ENCODE results near the gene ATP13A1.

Gene ATP13A1

DNA sequence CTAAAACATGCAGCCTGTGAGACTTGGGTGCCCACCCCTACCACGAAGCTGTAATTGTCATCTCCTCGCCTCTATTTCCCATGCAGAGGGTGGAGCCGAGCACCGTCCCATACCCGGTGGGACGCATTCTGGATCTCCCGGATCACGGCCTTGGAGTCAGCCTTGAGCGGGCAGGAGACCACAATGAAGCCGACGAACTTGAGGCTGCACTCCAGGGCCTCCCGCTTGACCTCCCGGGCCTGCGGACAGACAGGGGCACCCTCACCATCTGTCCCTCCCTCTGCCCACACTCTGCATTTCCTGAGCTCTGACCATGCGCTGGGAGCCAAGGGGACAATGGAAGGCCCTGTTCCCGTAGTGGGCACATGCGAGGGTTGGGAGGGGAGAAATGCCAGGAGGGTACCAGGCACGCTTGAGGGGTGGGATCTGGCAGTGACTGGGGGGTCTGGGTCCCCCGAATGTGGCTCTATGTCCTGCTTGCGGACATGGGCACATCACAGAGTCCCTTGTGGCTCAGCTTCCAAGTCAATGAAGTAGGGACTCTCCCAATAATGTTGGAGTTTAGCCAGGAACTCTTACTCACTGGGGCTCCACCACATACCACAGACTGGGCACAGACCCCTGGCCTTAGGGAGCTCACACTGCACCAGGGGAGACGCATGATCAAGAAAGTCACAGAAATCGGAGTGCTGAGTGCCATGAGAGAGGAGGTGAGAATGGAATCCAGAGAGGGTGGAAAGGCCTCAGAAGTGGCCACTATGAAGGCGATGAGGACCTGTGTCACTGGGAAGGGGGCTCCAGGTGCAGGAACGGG is 10.8 kb downstream of the ATP13A1 start:
- WGBS (ENCODE audit: insufficient coverage), result 98% methylated on average over 21 of the region's 24 CpGs
- no peak for DNase-seq
- no peak overlapping the region for H3K4me3 ChIP-seq (ENCODE audit: control insufficient read depth in 1 of 7, extremely low read depth in 1 of 7, insufficient read depth in 4 of 7, low read depth in 2 of 7, low read length in 6 of 7)
- H3K36me3 ChIP-seq (ENCODE audit: control insufficient read depth in 4 of 4, insufficient read depth in 4 of 4, low read length in 3 of 4), result peaks cover 18 to 97% (median 74%) of the 10 kb centered on the region in 4 experiments
- POLR2A ChIA-PET, result interaction anchor here (1.1 kb wide), 1 partner anchor 8 kb away, joined by 3 read pairs; no protein-coding TSS in a partner anchor
- no peak overlapping the region for H3K27ac ChIP-seq (ENCODE audit: insufficient read depth in 1 of 2, low read depth in 1 of 2, low read length in 2 of 2, poor library complexity in 1 of 2, severe bottlenecking in 2 of 2)
- H3K4me1 ChIP-seq (ENCODE audit: control extremely low read depth in 1 of 4, control insufficient read depth in 4 of 4, insufficient read depth in 4 of 4, low read length in 3 of 4), result no peaks in the 10 kb centered on the region
- no peaks in the 10 kb centered on the region for H3K9me3 ChIP-seq (ENCODE audit: control extremely low read depth in 1 of 5, control insufficient read depth in 4 of 5, insufficient read depth in 2 of 5, low read depth in 1 of 5, low read length in 4 of 5)
- no peaks in the 10 kb centered on the region for H3K27me3 ChIP-seq (replicated peaks in 2 of 5; ENCODE audit: control insufficient read depth in 4 of 5, insufficient read depth in 5 of 5, low read length in 4 of 5)
- CTCF ChIA-PET, result interaction anchor here (0.6 to 5.1 kb wide), 5 partner anchors 9 to 120 kb away, joined by 3 to 20 read pairs (median 5); partner anchors contain the start of gene GMIP

DNA sequence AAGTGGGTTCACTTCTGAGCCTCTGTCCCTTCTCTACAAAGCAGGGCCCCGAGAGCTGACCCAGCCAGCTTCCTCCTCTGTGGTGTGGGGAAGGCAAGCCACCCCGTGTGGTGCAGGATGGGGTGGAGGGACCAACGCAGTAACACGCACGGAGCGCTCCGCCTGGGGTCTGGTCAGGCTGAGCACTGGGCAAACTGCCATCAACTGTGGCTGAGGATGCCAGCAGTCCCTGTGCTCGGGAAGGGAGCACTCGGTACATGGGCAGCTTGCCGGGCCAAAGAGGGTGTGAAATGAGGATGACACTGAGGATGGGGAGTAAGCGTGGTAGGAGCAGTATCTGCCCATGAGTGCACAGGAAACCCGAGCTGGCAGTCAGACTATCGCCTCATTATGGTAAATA is 12.4 kb downstream of the ATP13A1 start:
- Histone ChIP-seq H3K36me3 (ENCODE audit: control insufficient read depth in 4 of 4, insufficient read depth in 4 of 4, low read length in 3 of 4) (peaks cover 11 to 96% (median 74%) of the 10 kb centered on the region in 4 experiments), H3K27ac (ENCODE audit: insufficient read depth in 1 of 2, low read depth in 1 of 2, low read length in 2 of 2, poor library complexity in 1 of 2, severe bottlenecking in 2 of 2) (no peak overlapping the region), H3K9me3 (ENCODE audit: control extremely low read depth in 1 of 5, control insufficient read depth in 4 of 5, insufficient read depth in 2 of 5, low read depth in 1 of 5, low read length in 4 of 5) (no peaks in the 10 kb centered on the region), H3K4me1 (ENCODE audit: control extremely low read depth in 1 of 4, control insufficient read depth in 4 of 4, insufficient read depth in 4 of 4, low read length in 3 of 4) (no peaks in the 10 kb centered on the region), H3K27me3 (replicated peaks in 2 of 5; ENCODE audit: control insufficient read depth in 4 of 5, insufficient read depth in 5 of 5, low read length in 4 of 5) (no peaks in the 10 kb centered on the region), H3K4me3 (ENCODE audit: control insufficient read depth in 1 of 7, extremely low read depth in 1 of 7, insufficient read depth in 4 of 7, low read depth in 2 of 7, low read length in 6 of 7) (no peak overlapping the region)
- DNase-seq, result no peak
- CTCF ChIA-PET, result interaction anchor here (1.3 to 5.1 kb wide), 3 partner anchors 11 to 121 kb away, joined by 3 to 20 read pairs (median 3); no protein-coding TSS in a partner anchor
- WGBS (ENCODE audit: insufficient coverage), result 84% methylated on average over 10 of the region's 13 CpGs
- POLR2A ChIA-PET, result no interaction called here

DNA sequence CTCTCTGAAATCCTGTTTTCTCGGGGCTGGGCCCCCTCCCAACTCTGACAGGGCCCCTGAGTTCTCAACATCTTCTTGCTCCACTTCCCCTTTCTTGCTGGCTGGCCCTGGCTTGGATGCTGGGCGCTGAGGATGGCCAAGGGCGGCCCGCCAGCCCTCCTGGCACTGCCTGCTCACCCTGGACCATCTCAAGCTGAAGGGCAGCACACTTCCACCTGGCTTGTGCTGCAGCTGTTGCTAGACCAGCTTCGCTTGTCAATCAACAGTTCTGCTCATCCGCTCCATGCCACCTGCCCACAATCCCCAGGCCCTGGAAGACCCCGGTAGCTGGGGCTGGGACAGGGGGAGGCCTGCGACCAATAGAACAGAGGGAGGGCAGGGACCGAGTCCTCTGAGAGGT is 13.1 kb downstream of the ATP13A1 start:
- CTCF ChIA-PET, result interaction anchor here (1.3 to 5.1 kb wide), 4 partner anchors 12 to 121 kb away, joined by 3 to 20 read pairs (median 4); no protein-coding TSS in a partner anchor
- Histone ChIP-seq H3K27ac (ENCODE audit: insufficient read depth in 1 of 2, low read depth in 1 of 2, low read length in 2 of 2, poor library complexity in 1 of 2, severe bottlenecking in 2 of 2) (no peak overlapping the region), H3K36me3 (ENCODE audit: control insufficient read depth in 4 of 4, insufficient read depth in 4 of 4, low read length in 3 of 4) (peaks cover 7 to 96% (median 74%) of the 10 kb centered on the region in 4 experiments)

DNA sequence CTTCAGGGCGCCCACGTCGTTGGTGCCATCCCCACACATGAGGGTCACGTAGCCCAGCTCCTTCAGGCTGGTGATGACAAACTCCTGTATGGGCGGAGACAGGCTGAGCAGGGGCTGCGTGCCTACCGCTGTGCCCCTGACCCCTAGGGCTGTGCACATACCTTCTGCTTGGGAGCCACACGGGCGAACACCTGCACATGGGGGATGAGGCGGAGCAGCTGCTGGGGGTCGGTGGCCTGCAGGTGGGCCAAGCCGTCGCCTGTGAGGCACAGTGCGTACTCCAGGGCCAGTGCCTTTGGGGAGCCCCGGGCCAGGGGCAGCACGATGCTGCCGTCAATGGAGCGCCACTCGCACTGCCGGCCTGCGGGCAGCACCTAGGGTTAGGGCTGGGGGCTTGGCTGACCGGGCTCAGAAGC is 13.9 kb downstream of the ATP13A1 start:
- Histone ChIP-seq H3K27me3 (replicated peaks in 2 of 5; ENCODE audit: control insufficient read depth in 4 of 5, insufficient read depth in 5 of 5, low read length in 4 of 5) (no peaks in the 10 kb centered on the region), H3K36me3 (ENCODE audit: control insufficient read depth in 4 of 4, insufficient read depth in 4 of 4, low read length in 3 of 4) (peaks cover 7 to 95% (median 72%) of the 10 kb centered on the region in 4 experiments), H3K27ac (ENCODE audit: insufficient read depth in 1 of 2, low read depth in 1 of 2, low read length in 2 of 2, poor library complexity in 1 of 2, severe bottlenecking in 2 of 2) (no peak overlapping the region), H3K9me3 (ENCODE audit: control extremely low read depth in 1 of 5, control insufficient read depth in 4 of 5, insufficient read depth in 2 of 5, low read depth in 1 of 5, low read length in 4 of 5) (no peaks in the 10 kb centered on the region), H3K4me3 (ENCODE audit: control insufficient read depth in 1 of 7, extremely low read depth in 1 of 7, insufficient read depth in 4 of 7, low read depth in 2 of 7, low read length in 6 of 7) (no peak overlapping the region), H3K4me1 (ENCODE audit: control extremely low read depth in 1 of 4, control insufficient read depth in 4 of 4, insufficient read depth in 4 of 4, low read length in 3 of 4) (no peaks in the 10 kb centered on the region)
- DNase-seq, result no peak
- CTCF ChIA-PET, result interaction anchor here (1.4 to 5.1 kb wide), 3 partner anchors 12 to 120 kb away, joined by 3 to 20 read pairs (median 6); no protein-coding TSS in a partner anchor
- POLR2A ChIA-PET, result no interaction called here
- WGBS (ENCODE audit: insufficient coverage), result 98% methylated on average over 22 of the region's 22 CpGs

More for the DNA sequence above, 13.1 kb downstream of the ATP13A1 start:
- POLR2A ChIA-PET, result no interaction called here
- Histone ChIP-seq H3K4me3 (ENCODE audit: control insufficient read depth in 1 of 7, extremely low read depth in 1 of 7, insufficient read depth in 4 of 7, low read depth in 2 of 7, low read length in 6 of 7) (no peak overlapping the region), H3K27me3 (replicated peaks in 2 of 5; ENCODE audit: control insufficient read depth in 4 of 5, insufficient read depth in 5 of 5, low read length in 4 of 5) (no peaks in the 10 kb centered on the region), H3K9me3 (ENCODE audit: control extremely low read depth in 1 of 5, control insufficient read depth in 4 of 5, insufficient read depth in 2 of 5, low read depth in 1 of 5, low read length in 4 of 5) (no peaks in the 10 kb centered on the region), H3K4me1 (ENCODE audit: control extremely low read depth in 1 of 4, control insufficient read depth in 4 of 4, insufficient read depth in 4 of 4, low read length in 3 of 4) (no peaks in the 10 kb centered on the region)
- no peak for DNase-seq
- WGBS (ENCODE audit: insufficient coverage), result 92% methylated on average over 8 of the region's 9 CpGs

DNA sequence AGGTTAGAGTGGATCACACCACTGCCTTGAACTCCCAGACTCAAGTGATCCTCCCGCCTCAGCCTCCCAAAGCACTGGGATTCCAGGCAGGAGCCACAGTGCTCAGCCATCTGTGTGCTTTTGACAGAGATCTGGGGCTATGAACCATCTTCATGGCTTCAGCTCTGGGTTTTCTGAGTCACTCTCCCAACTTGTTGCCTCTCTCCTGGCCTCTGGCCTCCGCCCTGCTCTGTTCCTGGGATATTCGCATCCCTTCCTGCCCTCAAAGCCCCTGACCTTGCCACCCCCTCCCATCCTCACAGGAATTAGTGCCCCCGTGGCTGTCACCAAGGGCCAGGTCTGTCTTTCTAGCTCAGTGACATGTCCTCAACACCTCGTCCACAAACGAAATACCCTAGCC is 14.3 kb downstream of the ATP13A1 start:
- POLR2A ChIA-PET, result no interaction called here
- CTCF ChIA-PET, result interaction anchor here (1.6 to 5.1 kb wide), 2 partner anchors 13 to 118 kb away, joined by 6 to 20 read pairs; no protein-coding TSS in a partner anchor
- Histone ChIP-seq H3K27ac (ENCODE audit: insufficient read depth in 1 of 2, low read depth in 1 of 2, low read length in 2 of 2, poor library complexity in 1 of 2, severe bottlenecking in 2 of 2) (no peak overlapping the region), H3K9me3 (ENCODE audit: control extremely low read depth in 1 of 5, control insufficient read depth in 4 of 5, insufficient read depth in 2 of 5, low read depth in 1 of 5, low read length in 4 of 5) (no peaks in the 10 kb centered on the region), H3K4me3 (ENCODE audit: control insufficient read depth in 1 of 7, extremely low read depth in 1 of 7, insufficient read depth in 4 of 7, low read depth in 2 of 7, low read length in 6 of 7) (no peak overlapping the region), H3K4me1 (ENCODE audit: control extremely low read depth in 1 of 4, control insufficient read depth in 4 of 4, insufficient read depth in 4 of 4, low read length in 3 of 4) (no peaks in the 10 kb centered on the region), H3K36me3 (ENCODE audit: control insufficient read depth in 4 of 4, insufficient read depth in 4 of 4, low read length in 3 of 4) (peaks cover 7 to 91% (median 71%) of the 10 kb centered on the region in 4 experiments), H3K27me3 (replicated peaks in 2 of 5; ENCODE audit: control insufficient read depth in 4 of 5, insufficient read depth in 5 of 5, low read length in 4 of 5) (no peaks in the 10 kb centered on the region)
- no peak for DNase-seq
- WGBS (ENCODE audit: insufficient coverage), result 95% methylated on average over 6 of the region's 6 CpGs

DNA sequence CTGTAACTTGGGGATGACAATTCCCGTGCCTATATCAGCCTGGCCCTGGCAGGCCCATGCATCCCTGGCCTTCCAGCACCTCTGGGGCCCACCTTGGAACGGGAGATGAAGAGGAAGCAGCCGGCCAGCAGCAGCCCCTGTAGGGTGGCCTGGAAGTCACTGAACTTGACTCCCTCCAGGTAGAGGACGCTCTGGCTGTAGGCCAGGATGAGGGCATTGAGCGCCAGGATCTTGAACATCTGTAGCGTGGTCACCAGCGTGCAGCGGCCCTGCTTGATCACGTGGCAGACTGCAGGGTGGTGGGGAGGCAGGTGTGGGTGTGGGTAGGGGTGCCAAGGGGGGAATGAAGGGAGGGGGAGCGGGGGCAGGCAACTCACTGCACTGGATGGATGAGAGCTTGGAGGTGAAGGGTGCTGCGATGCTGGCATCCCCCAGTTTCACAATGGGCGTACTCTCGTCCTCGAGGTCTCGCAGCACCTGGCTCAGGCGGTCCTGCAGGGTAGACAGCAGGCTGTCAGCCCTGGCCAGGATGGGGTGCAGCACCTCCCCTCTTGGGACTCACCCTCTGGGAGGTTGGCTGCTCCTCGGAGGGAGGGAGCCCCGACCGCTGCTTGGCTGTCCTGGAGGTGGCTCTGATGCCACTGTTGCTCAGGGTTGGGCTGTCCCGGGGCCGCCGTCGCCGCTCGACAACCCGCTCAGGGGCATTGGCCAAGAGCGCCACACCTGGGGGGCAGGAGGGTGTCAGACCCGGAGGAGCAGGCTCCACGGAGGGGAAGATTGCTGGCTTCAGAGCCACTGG is 16.2 kb downstream of the ATP13A1 start:
- H3K9me3 ChIP-seq (ENCODE audit: control extremely low read depth in 1 of 5, control insufficient read depth in 4 of 5, insufficient read depth in 2 of 5, low read depth in 1 of 5, low read length in 4 of 5), result no peaks in the 10 kb centered on the region
- H3K27ac ChIP-seq (ENCODE audit: insufficient read depth in 1 of 2, low read depth in 1 of 2, low read length in 2 of 2, poor library complexity in 1 of 2, severe bottlenecking in 2 of 2), result no peak overlapping the region
- peaks cover 0 to 13% (median 9%) of the 10 kb centered on the region in 4 experiments for H3K4me1 ChIP-seq (ENCODE audit: control extremely low read depth in 1 of 4, control insufficient read depth in 4 of 4, insufficient read depth in 4 of 4, low read length in 3 of 4)
- H3K36me3 ChIP-seq (ENCODE audit: control insufficient read depth in 4 of 4, insufficient read depth in 4 of 4, low read length in 3 of 4), result peaks cover 3 to 72% (median 55%) of the 10 kb centered on the region in 4 experiments
- no peak overlapping the region for H3K4me3 ChIP-seq (ENCODE audit: control insufficient read depth in 1 of 7, extremely low read depth in 1 of 7, insufficient read depth in 4 of 7, low read depth in 2 of 7, low read length in 6 of 7)
- WGBS (ENCODE audit: insufficient coverage), result 95% methylated on average over 16 of the region's 29 CpGs
- ChIA-PET CTCF (interaction anchor here (1.0 kb wide), 1 partner anchor 117 kb away, joined by 3 read pairs; no protein-coding TSS in a partner anchor), POLR2A (no interaction called here)
- DNase-seq, result no peak
- no peaks in the 10 kb centered on the region for H3K27me3 ChIP-seq (replicated peaks in 2 of 5; ENCODE audit: control insufficient read depth in 4 of 5, insufficient read depth in 5 of 5, low read length in 4 of 5)
